ENCODE measurements around the gene PDE8A. TPM values are rescaled to one million over a fixed set of nuclear protein-coding genes. Genes with fewer than 3 reads are reported as not detected.

Gene PDE8A
- total and polyA plus RNA-seq, 4 donors, result 11.2 to 47.5 (median 16.6) TPM

DNA sequence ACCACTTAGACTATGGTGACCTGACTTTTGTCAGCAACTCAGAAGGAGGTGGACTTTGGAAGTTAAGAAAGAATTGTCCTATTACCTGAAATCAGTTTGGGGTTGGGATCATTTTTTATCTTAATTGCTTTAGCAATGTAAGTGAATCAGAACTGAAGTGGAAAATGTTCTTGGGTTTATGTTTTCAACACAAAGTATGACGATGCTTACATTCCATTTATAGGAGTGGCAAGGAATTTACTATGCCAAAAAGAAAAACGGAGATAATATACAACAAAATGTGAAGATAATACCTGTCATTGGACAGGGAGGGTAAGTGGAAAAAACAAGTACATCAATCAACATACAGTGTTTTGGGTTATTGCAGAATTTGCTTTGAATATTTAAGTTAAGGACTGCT, 116.1 kb downstream of the PDE8A start:
- peaks cover 2 to 33% (median 15%) of the 10 kb centered on the region in 4 donors for H3K36me3 ChIP-seq (ENCODE audit: control insufficient read depth in 4 of 4, insufficient read depth in 3 of 4, low read depth in 1 of 4, low read length in 3 of 4)
- H3K9me3 ChIP-seq (ENCODE audit: control insufficient read depth in 4 of 4, low read length in 3 of 4), result no peaks in the 10 kb centered on the region
- no peak for TF ChIP-seq JUND (IDR thresholded peaks at IDR 0.05)
- no peak for TF ChIP-seq TAF1 (conservative IDR thresholded peaks at IDR 0.05)
- no peak for TF ChIP-seq RXRA (IDR thresholded peaks at IDR 0.05)
- TF ChIP-seq, protein P1, sequence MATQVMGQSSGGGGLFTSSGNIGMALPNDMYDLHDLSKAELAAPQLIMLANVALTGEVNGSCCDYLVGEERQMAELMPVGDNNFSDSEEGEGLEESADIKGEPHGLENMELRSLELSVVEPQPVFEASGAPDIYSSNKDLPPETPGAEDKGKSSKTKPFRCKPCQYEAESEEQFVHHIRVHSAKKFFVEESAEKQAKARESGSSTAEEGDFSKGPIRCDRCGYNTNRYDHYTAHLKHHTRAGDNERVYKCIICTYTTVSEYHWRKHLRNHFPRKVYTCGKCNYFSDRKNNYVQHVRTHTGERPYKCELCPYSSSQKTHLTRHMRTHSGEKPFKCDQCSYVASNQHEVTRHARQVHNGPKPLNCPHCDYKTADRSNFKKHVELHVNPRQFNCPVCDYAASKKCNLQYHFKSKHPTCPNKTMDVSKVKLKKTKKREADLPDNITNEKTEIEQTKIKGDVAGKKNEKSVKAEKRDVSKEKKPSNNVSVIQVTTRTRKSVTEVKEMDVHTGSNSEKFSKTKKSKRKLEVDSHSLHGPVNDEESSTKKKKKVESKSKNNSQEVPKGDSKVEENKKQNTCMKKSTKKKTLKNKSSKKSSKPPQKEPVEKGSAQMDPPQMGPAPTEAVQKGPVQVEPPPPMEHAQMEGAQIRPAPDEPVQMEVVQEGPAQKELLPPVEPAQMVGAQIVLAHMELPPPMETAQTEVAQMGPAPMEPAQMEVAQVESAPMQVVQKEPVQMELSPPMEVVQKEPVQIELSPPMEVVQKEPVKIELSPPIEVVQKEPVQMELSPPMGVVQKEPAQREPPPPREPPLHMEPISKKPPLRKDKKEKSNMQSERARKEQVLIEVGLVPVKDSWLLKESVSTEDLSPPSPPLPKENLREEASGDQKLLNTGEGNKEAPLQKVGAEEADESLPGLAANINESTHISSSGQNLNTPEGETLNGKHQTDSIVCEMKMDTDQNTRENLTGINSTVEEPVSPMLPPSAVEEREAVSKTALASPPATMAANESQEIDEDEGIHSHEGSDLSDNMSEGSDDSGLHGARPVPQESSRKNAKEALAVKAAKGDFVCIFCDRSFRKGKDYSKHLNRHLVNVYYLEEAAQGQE (IDR thresholded peaks at IDR 0.05), result no peak
- no peak for TF ChIP-seq NR2F2 (IDR thresholded peaks at IDR 0.05)
- no peak for TF ChIP-seq FOXA2 (IDR thresholded peaks at IDR 0.05)
- no peak for TF ChIP-seq EGR1 (IDR thresholded peaks at IDR 0.05; ENCODE audit: low read depth in 2 of 2)
- TF ChIP-seq, protein P2, sequence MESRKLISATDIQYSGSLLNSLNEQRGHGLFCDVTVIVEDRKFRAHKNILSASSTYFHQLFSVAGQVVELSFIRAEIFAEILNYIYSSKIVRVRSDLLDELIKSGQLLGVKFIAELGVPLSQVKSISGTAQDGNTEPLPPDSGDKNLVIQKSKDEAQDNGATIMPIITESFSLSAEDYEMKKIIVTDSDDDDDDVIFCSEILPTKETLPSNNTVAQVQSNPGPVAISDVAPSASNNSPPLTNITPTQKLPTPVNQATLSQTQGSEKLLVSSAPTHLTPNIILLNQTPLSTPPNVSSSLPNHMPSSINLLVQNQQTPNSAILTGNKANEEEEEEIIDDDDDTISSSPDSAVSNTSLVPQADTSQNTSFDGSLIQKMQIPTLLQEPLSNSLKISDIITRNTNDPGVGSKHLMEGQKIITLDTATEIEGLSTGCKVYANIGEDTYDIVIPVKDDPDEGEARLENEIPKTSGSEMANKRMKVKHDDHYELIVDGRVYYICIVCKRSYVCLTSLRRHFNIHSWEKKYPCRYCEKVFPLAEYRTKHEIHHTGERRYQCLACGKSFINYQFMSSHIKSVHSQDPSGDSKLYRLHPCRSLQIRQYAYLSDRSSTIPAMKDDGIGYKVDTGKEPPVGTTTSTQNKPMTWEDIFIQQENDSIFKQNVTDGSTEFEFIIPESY (IDR thresholded peaks at IDR 0.05), result no peak
- TF ChIP-seq HNF4A (conservative IDR thresholded peaks at IDR 0.05), result no peak
- no peak for TF ChIP-seq YY1 (IDR thresholded peaks at IDR 0.05)
- no peak for TF ChIP-seq RAD21 (IDR thresholded peaks at IDR 0.05)
- no peak for TF ChIP-seq FOXA1 (IDR thresholded peaks at IDR 0.05)
- no peak for TF ChIP-seq MAX (IDR thresholded peaks at IDR 0.05)
- TF ChIP-seq HNF4G (IDR thresholded peaks at IDR 0.05), result no peak
- H3K27ac ChIP-seq (ENCODE audit: low read depth in 1 of 2, low read length in 2 of 2), result no peak overlapping the region
- no peaks in the 10 kb centered on the region for H3K27me3 ChIP-seq (ENCODE audit: control insufficient read depth in 4 of 4, insufficient read depth in 4 of 4, low read length in 3 of 4)
- no peak overlapping the region for H3K9ac ChIP-seq (ENCODE audit: low read depth in 1 of 2, low read length in 2 of 2)
- WGBS, result 84% methylated on average over 2 of the region's 2 CpGs
- H3K4me1 ChIP-seq (ENCODE audit: control insufficient read depth in 4 of 4, insufficient read depth in 4 of 4, low read length in 3 of 4), result no peaks in the 10 kb centered on the region
- no peak overlapping the region for H3K4me3 ChIP-seq (ENCODE audit: low read depth in 1 of 3, low read length in 3 of 3)
- no peak for DNase-seq (ENCODE audit: low spot score)

DNA sequence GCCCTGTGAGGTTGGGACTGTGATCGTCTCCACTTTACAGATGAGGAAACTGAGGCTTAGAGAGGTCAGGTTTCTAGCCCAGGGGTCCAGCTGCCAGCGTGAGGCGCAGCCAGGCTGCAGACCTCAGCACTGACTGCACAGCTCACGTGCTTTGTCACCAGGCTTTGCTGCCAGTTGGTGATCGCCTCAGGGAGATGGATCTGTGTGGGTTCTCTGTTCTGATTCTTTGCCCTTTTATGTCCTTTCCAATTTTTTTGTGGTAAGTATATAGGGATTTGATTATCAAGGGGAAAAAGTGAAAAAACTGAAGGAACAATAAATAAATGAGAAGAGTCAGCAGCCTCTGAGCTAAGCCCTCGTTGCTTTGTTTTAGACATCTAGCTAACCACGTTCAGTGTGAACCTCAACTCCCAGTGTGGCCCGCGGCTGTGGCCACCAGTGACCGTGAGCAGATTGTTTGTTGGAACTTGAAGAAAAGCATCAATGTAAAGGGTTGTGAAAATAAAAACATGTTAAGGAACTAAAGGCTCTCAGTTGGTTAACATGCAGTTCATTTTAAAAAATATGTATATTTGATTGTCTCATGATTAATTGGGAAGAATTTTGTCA, 117.6 kb downstream of the PDE8A start:
- Histone ChIP-seq H3K27me3 (ENCODE audit: control insufficient read depth in 4 of 4, insufficient read depth in 4 of 4, low read length in 3 of 4) (no peaks in the 10 kb centered on the region), H3K27ac (ENCODE audit: low read depth in 1 of 2, low read length in 2 of 2) (no peak overlapping the region), H3K4me3 (ENCODE audit: low read depth in 1 of 3, low read length in 3 of 3) (no peak overlapping the region), H3K9me3 (ENCODE audit: control insufficient read depth in 4 of 4, low read length in 3 of 4) (no peaks in the 10 kb centered on the region), H3K4me1 (ENCODE audit: control insufficient read depth in 4 of 4, insufficient read depth in 4 of 4, low read length in 3 of 4) (no peaks in the 10 kb centered on the region), H3K36me3 (ENCODE audit: control insufficient read depth in 4 of 4, insufficient read depth in 3 of 4, low read depth in 1 of 4, low read length in 3 of 4) (peaks cover 2 to 34% (median 15%) of the 10 kb centered on the region in 4 donors), H3K9ac (ENCODE audit: low read depth in 1 of 2, low read length in 2 of 2) (no peak overlapping the region)
- DNase-seq (ENCODE audit: low spot score), result no peak
- 97% methylated on average over 10 of the region's 10 CpGs for WGBS
- TF ChIP-seq GABPA (IDR thresholded peaks at IDR 0.05 in 1 of 2, conservative IDR thresholded peaks at IDR 0.05 in 1 of 2) (no peak), HNF4G (IDR thresholded peaks at IDR 0.05) (no peak), YY1 (IDR thresholded peaks at IDR 0.05) (no peak), RXRA (IDR thresholded peaks at IDR 0.05) (no peak), FOXA1 (IDR thresholded peaks at IDR 0.05) (no peak), FOXA2 (IDR thresholded peaks at IDR 0.05) (no peak), SP1 (IDR thresholded peaks at IDR 0.05) (no peak), NR2F2 (IDR thresholded peaks at IDR 0.05) (no peak), MAX (IDR thresholded peaks at IDR 0.05) (no peak), RAD21 (IDR thresholded peaks at IDR 0.05) (no peak), TAF1 (conservative IDR thresholded peaks at IDR 0.05) (no peak), JUND (IDR thresholded peaks at IDR 0.05) (no peak)
- TF ChIP-seq, protein P3, sequence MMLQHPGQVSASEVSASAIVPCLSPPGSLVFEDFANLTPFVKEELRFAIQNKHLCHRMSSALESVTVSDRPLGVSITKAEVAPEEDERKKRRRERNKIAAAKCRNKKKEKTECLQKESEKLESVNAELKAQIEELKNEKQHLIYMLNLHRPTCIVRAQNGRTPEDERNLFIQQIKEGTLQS (IDR thresholded peaks at IDR 0.05), result no peak
- TF ChIP-seq, protein P4, sequence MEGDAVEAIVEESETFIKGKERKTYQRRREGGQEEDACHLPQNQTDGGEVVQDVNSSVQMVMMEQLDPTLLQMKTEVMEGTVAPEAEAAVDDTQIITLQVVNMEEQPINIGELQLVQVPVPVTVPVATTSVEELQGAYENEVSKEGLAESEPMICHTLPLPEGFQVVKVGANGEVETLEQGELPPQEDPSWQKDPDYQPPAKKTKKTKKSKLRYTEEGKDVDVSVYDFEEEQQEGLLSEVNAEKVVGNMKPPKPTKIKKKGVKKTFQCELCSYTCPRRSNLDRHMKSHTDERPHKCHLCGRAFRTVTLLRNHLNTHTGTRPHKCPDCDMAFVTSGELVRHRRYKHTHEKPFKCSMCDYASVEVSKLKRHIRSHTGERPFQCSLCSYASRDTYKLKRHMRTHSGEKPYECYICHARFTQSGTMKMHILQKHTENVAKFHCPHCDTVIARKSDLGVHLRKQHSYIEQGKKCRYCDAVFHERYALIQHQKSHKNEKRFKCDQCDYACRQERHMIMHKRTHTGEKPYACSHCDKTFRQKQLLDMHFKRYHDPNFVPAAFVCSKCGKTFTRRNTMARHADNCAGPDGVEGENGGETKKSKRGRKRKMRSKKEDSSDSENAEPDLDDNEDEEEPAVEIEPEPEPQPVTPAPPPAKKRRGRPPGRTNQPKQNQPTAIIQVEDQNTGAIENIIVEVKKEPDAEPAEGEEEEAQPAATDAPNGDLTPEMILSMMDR (IDR thresholded peaks at IDR 0.05; ENCODE audit: low read depth, low read length, missing input control), result no peak
- TF ChIP-seq, protein P2 (IDR thresholded peaks at IDR 0.05), result no peak
